ENCODE data around the gene CCNB3.

DNA sequence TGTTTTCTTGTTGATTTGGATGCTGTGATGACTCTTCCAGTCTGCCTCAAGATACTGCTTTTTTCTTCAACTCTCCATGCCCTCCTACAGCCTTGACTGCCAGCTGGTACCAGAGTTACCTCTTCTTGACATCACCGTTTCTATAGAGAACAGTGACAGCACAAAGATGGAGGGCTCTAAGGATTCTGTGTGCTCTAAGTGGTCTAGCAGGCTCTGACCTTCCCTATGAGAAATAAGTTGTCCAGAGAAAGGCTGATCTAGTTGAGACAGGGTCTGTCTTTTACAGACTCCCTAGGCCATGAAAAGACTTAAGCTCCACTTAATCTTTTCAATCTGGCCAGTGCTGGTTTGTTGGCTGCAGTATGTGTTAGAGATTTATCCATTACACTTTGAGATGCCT is 3.7 kb upstream of the CCNB3 start, which contains the start of gene AKAP4:
- TF ChIP-seq, protein P1, sequence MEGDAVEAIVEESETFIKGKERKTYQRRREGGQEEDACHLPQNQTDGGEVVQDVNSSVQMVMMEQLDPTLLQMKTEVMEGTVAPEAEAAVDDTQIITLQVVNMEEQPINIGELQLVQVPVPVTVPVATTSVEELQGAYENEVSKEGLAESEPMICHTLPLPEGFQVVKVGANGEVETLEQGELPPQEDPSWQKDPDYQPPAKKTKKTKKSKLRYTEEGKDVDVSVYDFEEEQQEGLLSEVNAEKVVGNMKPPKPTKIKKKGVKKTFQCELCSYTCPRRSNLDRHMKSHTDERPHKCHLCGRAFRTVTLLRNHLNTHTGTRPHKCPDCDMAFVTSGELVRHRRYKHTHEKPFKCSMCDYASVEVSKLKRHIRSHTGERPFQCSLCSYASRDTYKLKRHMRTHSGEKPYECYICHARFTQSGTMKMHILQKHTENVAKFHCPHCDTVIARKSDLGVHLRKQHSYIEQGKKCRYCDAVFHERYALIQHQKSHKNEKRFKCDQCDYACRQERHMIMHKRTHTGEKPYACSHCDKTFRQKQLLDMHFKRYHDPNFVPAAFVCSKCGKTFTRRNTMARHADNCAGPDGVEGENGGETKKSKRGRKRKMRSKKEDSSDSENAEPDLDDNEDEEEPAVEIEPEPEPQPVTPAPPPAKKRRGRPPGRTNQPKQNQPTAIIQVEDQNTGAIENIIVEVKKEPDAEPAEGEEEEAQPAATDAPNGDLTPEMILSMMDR (IDR thresholded peaks at IDR 0.05), result no peak
- no peak for TF ChIP-seq POLR2A (IDR thresholded peaks at IDR 0.05)
